Loucy (cell line): ENCODE results near the gene SUFU.

Experiments
- H2AFZ ChIP-seq: fragments of 200-600 bp; sonication (generic); 2 replicates; pipeline ENCODE4 v1.6.0; 2016; ENCODE audit warnings: antibody characterized with exemption, mild to moderate bottlenecking, low read length, moderate library complexity
- H3F3A ChIP-seq: fragments of 200-600 bp; 2 replicates; pipeline ENCODE4 v1.6.0; 2016; ENCODE audit warnings: antibody characterized with exemption, low read depth, mild to moderate bottlenecking
- H3K27me3 ChIP-seq: fragments of 200-600 bp; sonication (generic); 2 replicates; pipeline ENCODE4 v1.6.1; 2014; ENCODE audit warnings: low read length, mild to moderate bottlenecking; ENCODE audit not compliant: insufficient read depth, poor library complexity, severe bottlenecking
- H3K36me3 ChIP-seq: fragments of 200-600 bp; sonication (generic); 2 replicates; pipeline ENCODE4 v1.6.1; 2016; ENCODE audit warnings: low read length; ENCODE audit not compliant: insufficient read depth
- H3K4me1 ChIP-seq: fragments of 200-600 bp; sonication (generic); 2 replicates; pipeline ENCODE4 v1.5.1; 2014; ENCODE audit warnings: low read length, mild to moderate bottlenecking; ENCODE audit not compliant: insufficient read depth, poor library complexity, severe bottlenecking
- H3K4me2 ChIP-seq: fragments of 200-600 bp; sonication (generic); 2 replicates; pipeline ENCODE4 v1.6.0; 2014; ENCODE audit warnings: antibody characterized with exemption, low read length, low read depth, mild to moderate bottlenecking; ENCODE audit not compliant: poor library complexity, severe bottlenecking
- H3K4me3 ChIP-seq: fragments of 200-600 bp; sonication (generic); 2 replicates; pipeline ENCODE4 v1.5.1; 2014; ENCODE audit warnings: low read length, mild to moderate bottlenecking, mixed read lengths; ENCODE audit not compliant: poor library complexity, severe bottlenecking
- H3K79me2 ChIP-seq: fragments of 200-600 bp; sonication (generic); 2 replicates; pipeline ENCODE4 v1.6.1; 2014; ENCODE audit warnings: low read length; ENCODE audit not compliant: insufficient read depth
- H3K9ac ChIP-seq: fragments of 200-600 bp; sonication (generic); 2 replicates; pipeline ENCODE4 v1.6.0; 2014; ENCODE audit warnings: mild to moderate bottlenecking, low read depth, low read length, moderate library complexity; ENCODE audit not compliant: poor library complexity, severe bottlenecking
- H3K9me2 ChIP-seq: fragments of 200-600 bp; sonication (generic); replicated peaks from 2 replicates; pipeline ENCODE4 v1.6.1; 2016; ENCODE audit warnings: low read depth, low read length, mixed read lengths
- H3K9me3 ChIP-seq: fragments of 200-600 bp; sonication (generic); 2 replicates; pipeline ENCODE4 v1.6.1; 2014; ENCODE audit warnings: mild to moderate bottlenecking, antibody characterized with exemption, low read length, low read depth; ENCODE audit not compliant: insufficient read depth
- H4K20me1 ChIP-seq: fragments of 200-600 bp; sonication (generic); 2 replicates; pipeline ENCODE4 v1.6.0; 2014; ENCODE audit warnings: antibody characterized with exemption, low read length, mild to moderate bottlenecking; ENCODE audit not compliant: insufficient read depth, poor library complexity, severe bottlenecking
- CTCF ChIP-seq: fragments of 200-600 bp; sonication (generic); conservative IDR thresholded peaks from 2 replicates; pipeline ENCODE4 v1.5.1; 2014; ENCODE audit warnings: mild to moderate bottlenecking, antibody characterized with exemption, low read length
- EZH2phosphoT487 ChIP-seq: fragments of 200-600 bp; IDR thresholded peaks from 2 replicates; pipeline ENCODE4 v1.6.1; 2018; ENCODE audit warnings: antibody characterized with exemption, mild to moderate bottlenecking, moderate library complexity, borderline replicate concordance

Gene SUFU

GRCh38 chr10:102639537-102639936, 135.8 kb downstream of the SUFU start:
- Histone ChIP-seq H3K4me3 (no peak overlapping the region), H3K4me1 (peaks cover 22% of the 10 kb centered on the region), H3K79me2 (peaks cover 19% of the 10 kb centered on the region), H3K4me2 (no peak overlapping the region), H3F3A (0 out of 2 replicates have a peak, but pooled peaks cover 10% of the 10 kb centered on the region), H3K9me3 (no peaks in the 10 kb centered on the region), H3K9ac (no peak overlapping the region), H3K36me3 (no peaks in the 10 kb centered on the region), H2AFZ (no peak overlapping the region), H4K20me1 (peaks cover 2% of the 10 kb centered on the region), H3K9me2 (no peaks in the 10 kb centered on the region), H3K27me3 (no peaks in the 10 kb centered on the region)
- TF ChIP-seq CTCF, result no peak
- TF ChIP-seq EZH2phosphoT487, result no peak

- no peak for TF ChIP-seq EZH2phosphoT487
- TF ChIP-seq CTCF, result no peak
- Histone ChIP-seq H3K9me3 (no peaks in the 10 kb centered on the region), H3K9me2 (no peaks in the 10 kb centered on the region), H3K4me2 (peak overlapping the region; percentile 67), H4K20me1 (peaks cover 19% of the 10 kb centered on the region), H3K4me1 (peaks cover 10% of the 10 kb centered on the region), H3K9ac (peak overlapping the region; percentile 98), H2AFZ (peak overlapping the region; percentile 82), H3K4me3 (peak overlapping the region; percentile 86), H3K79me2 (peaks cover 38% of the 10 kb centered on the region), H3K27me3 (no peaks in the 10 kb centered on the region), H3F3A (0 out of 2 replicates have a peak, but pooled peaks cover 12% of the 10 kb centered on the region), H3K36me3 (no peaks in the 10 kb centered on the region)
Observed at GRCh38 chr10:102641402-102641801, 137.6 kb downstream of the SUFU start.

- H4K20me1 ChIP-seq, result peaks cover 26% of the 10 kb centered on the region
- TF ChIP-seq EZH2phosphoT487 (no peak), CTCF (no peak)
- peak overlapping the region; percentile 82 for H2AFZ ChIP-seq
Observed at GRCh38 chr10:102641880-102642735, 138.3 kb downstream of the SUFU start.

More at GRCh38 chr10:102641880-102642735, 138.3 kb downstream of the SUFU start:
- H3K36me3 ChIP-seq, result no peaks in the 10 kb centered on the region
- peak overlapping the region; percentile 86 for H3K4me3 ChIP-seq
- H3K4me2 ChIP-seq, result peak overlapping the region; percentile 86
- H3K9me3 ChIP-seq, result no peaks in the 10 kb centered on the region
- peaks cover 17% of the 10 kb centered on the region for H3K4me1 ChIP-seq
- H3K79me2 ChIP-seq, result peaks cover 45% of the 10 kb centered on the region
- no peaks in the 10 kb centered on the region for H3K9me2 ChIP-seq
- peak overlapping the region; percentile 98 for H3K9ac ChIP-seq
- H3K27me3 ChIP-seq, result no peaks in the 10 kb centered on the region
- H3F3A ChIP-seq, result 0 out of 2 replicates have a peak, but pooled peaks cover 10% of the 10 kb centered on the region
